ENCODE results near the gene KBTBD3. TPM values are rescaled to one million over a fixed set of nuclear protein-coding genes. Genes with fewer than 3 reads are reported as not detected.
A peak's percentile ranks its signal among the peaks of the same experiment; 100 is the strongest.

KBTBD3 gene
- total RNA-seq (2021) (8.8 and 11.9 TPM in 2 replicates), Bru-seq, nascent RNA (percentile 51 among the genes with signal in this experiment), BruChase-seq, experiment 1, labeled RNA remaining after a 2-hour chase (percentile 61 among the genes with signal in this experiment), BruChase-seq, experiment 2, labeled RNA remaining after a 6-hour chase (percentile 33 among the genes with signal in this experiment)
- long read RNA-seq, transcript KBTBD3-201 (3 exons, 3,751 nt): minor isoform, 11 of 40 reads
- long read RNA-seq, transcript KBTBD3-205 (4 exons, 2,682 nt): major isoform, 22 of 40 reads
- long read RNA-seq, partial matches to known transcripts: 3 of 40 reads
- long read RNA-seq, other reads (novel, unspliced or antisense): 4 of 40 reads

- intact Hi-C loops (cut with micrococcal nuclease; ENCODE audit: unreplicated experiment): loop anchor here (2.0 kb wide), 1 partner anchor 54 kb away; the partner anchor contains the start of gene MSANTD4
- Histone ChIP-seq H2AFZ (peak within 1 kb of the TSS; percentile 98), H4K20me1 (ENCODE audit: insufficient read depth) (peaks cover 20% of the 10 kb centered on the region; the same call in 1 of the 2 replicates), H3K4me1 (replicated peaks; ENCODE audit: insufficient read depth) (peaks cover 25% of the 10 kb centered on the region), H3K79me2 (ENCODE audit: low read depth) (peaks cover 42% of the 10 kb centered on the region), H3K9me2 (ENCODE audit: insufficient read depth) (no peaks in the 10 kb centered on the region), H3K36me3 (ENCODE audit: low read depth) (peaks cover 26% of the 10 kb centered on the region), H3K9me3 (ENCODE audit: insufficient read depth, low read depth) (no peaks in the 10 kb centered on the region), H3K4me3 (peak within 1 kb of the TSS; percentile 88), H3K27me3 (ENCODE audit: insufficient read depth, low read depth) (no peaks in the 10 kb centered on the region), H3K4me2 (peak within 1 kb of the TSS; percentile 96), H3K27ac (peak within 1 kb of the TSS; percentile 63), H3F3A (ENCODE audit: insufficient read depth, low read depth) (no peaks in the 10 kb centered on the region)
- CTCF ChIA-PET: interaction anchor here (0.6 kb wide), 1 partner anchor 1913 kb away, joined by 3 read pairs; no protein-coding TSS in a partner anchor
- POLR2A ChIA-PET (ENCODE audit: unreplicated experiment): interaction anchor here (0.5 to 0.7 kb wide), 3 partner anchors 15 to 1790 kb away, joined by 3 to 5 read pairs (median 5); no protein-coding TSS in a partner anchor
- no peak for TF ChIP-seq EZH2 (IDR thresholded peaks at IDR 0.05; ENCODE audit: low read depth)
- peak; percentile 56; the same call in 1 of the 2 replicates for TF ChIP-seq CTCF (conservative IDR thresholded peaks at IDR 0.05)
- BruUV-seq (replicated peaks): no TSS peak
- peak; percentile 98 to 99 for DNase-seq
Measured at GRCh38 chr11:106076919-106077608, at the start of gene KBTBD3. TSS of gene KBTBD3 (minus strand) at chr11:106077347. CDS start at chr11:106059097, 18,250 bp downstream.

GRCh38 chr11:106121570-106122320 lies 44.6 kb upstream of the KBTBD3 start:
- POLR2A ChIA-PET (ENCODE audit: unreplicated experiment): no interaction called here

More at GRCh38 chr11:106121570-106122320, 44.6 kb upstream of the KBTBD3 start:
- Histone ChIP-seq H3K9me2 (ENCODE audit: insufficient read depth) (no peaks in the 10 kb centered on the region), H3K4me3 (no peak overlapping the region), H3K36me3 (ENCODE audit: low read depth) (no peaks in the 10 kb centered on the region), H3K4me1 (replicated peaks; ENCODE audit: insufficient read depth) (peaks cover 10% of the 10 kb centered on the region), H3F3A (ENCODE audit: insufficient read depth, low read depth) (no peaks in the 10 kb centered on the region), H3K4me2 (peak overlapping the region; percentile 41), H3K79me2 (ENCODE audit: low read depth) (no peaks in the 10 kb centered on the region), H4K20me1 (ENCODE audit: insufficient read depth) (no peaks in the 10 kb centered on the region), H3K9me3 (ENCODE audit: insufficient read depth, low read depth) (peaks cover 4% of the 10 kb centered on the region; the same call in 1 of the 2 replicates), H3K27me3 (ENCODE audit: insufficient read depth, low read depth) (peaks cover 7% of the 10 kb centered on the region; the same call in 1 of the 2 replicates), H3K27ac (no peak overlapping the region), H2AFZ (no peak overlapping the region; the same call in 1 of the 2 replicates)
- TF ChIP-seq CTCF (conservative IDR thresholded peaks at IDR 0.05) (no peak), EZH2 (IDR thresholded peaks at IDR 0.05; ENCODE audit: low read depth) (no peak)
- DNase-seq: peak in 1 of 2 experiments; percentile 38
- intact Hi-C loops (cut with micrococcal nuclease; ENCODE audit: unreplicated experiment): no loop called here
- no TSS peak for BruUV-seq (replicated peaks)
- CTCF ChIA-PET: no interaction called here

Measured in PC-9 (cell line).